Esophagus muscularis mucosa (tissue), 4 donors: Measurements from ENCODE around the gene TTC6. TPM values are rescaled to one million over a fixed set of nuclear protein-coding genes. Genes with fewer than 3 reads are reported as not detected.

Source experiments
- DNase-seq: peaks from one replicate; pipeline ENCODE4 v3.0.0-alpha.2; 2017; ENCODE audit errors: extremely low spot score
- H3K27ac ChIP-seq, 4 donors: fragments of 200-600 bp; sonication (generic); replicated peaks in 1 of 4; 1 replicate in 3 of 4; 2 replicates in 1 of 4; pipeline ENCODE4 v1.5.1; 2016 to 2019; ENCODE audit warnings: mild to moderate bottlenecking in 1 of 4
- H3K27me3 ChIP-seq, 4 donors: fragments of 200-600 bp; sonication (generic); one replicate each; pipeline versions ENCODE4 v1.5.1 to v1.6.0; 2016 to 2019
- H3K36me3 ChIP-seq, 4 donors: fragments of 200-600 bp; sonication (generic); one replicate each; pipeline ENCODE4 v1.5.1; 2016 to 2019
- H3K4me1 ChIP-seq, 4 donors: fragments of 200-600 bp; sonication (generic); one replicate each; pipeline ENCODE4 v1.5.1; 2016 to 2019
- H3K4me3 ChIP-seq, 4 donors: fragments of 200-600 bp; sonication (generic); 1 replicate in 2 of 4; 2 replicates in 2 of 4; pipeline ENCODE4 v1.5.1; 2016 to 2019; ENCODE audit warnings: mild to moderate bottlenecking in 4 of 4, moderate library complexity in 1 of 4
- H3K9me3 ChIP-seq, 4 donors: fragments of 200-600 bp; sonication (generic); 1 replicate in 3 of 4; 2 replicates in 1 of 4; pipeline ENCODE4 v1.5.1; 2016 to 2019
- CTCF ChIP-seq, 3 experiments: fragments of 200-600 bp in 2 of 3; fragments of 450-650 bp in 1 of 3; sonication (generic) in 2 of 3; IDR thresholded peaks; one replicate each; pipeline ENCODE4 v1.5.1; 2017 to 2019; ENCODE audit warnings: antibody characterized with exemption in 3 of 3, mild to moderate bottlenecking in 2 of 3, moderate library complexity in 1 of 3
- EP300 ChIP-seq: sonication (generic); formaldehyde crosslinking; IDR thresholded peaks from one replicate; pipeline ENCODE4 v1.6.1; 2017; ENCODE audit warnings: antibody characterized with exemption
- POLR2A ChIP-seq: fragments of 450-650 bp; IDR thresholded peaks from one replicate; pipeline ENCODE4 v1.6.1; 2017; ENCODE audit warnings: antibody characterized with exemption, moderate library complexity, mild to moderate bottlenecking, low read depth
- POLR2AphosphoS5 ChIP-seq, 2 donors: sonication (generic); formaldehyde crosslinking; IDR thresholded peaks; one replicate each; pipeline ENCODE4 v1.6.1; 2017; ENCODE audit warnings: antibody characterized with exemption in 2 of 2
- WGBS: methylation state at CpG from one replicate; pipeline ENCODE4 v1.1.5; 2018; 5-methylcytosine and 5-hydroxymethylcytosine counted together
- intact Hi-C: fragments of 100-400 bp; cut with DNase I; formaldehyde crosslinking; loops from one replicate; pipeline ENCODE4 v1.15.1; 2023
- total RNA-seq, 4 donors: library from RNA; depleted of rRNA; stranded (reverse); fragments of >200 nt; gene quantifications; one replicate each; pipeline versions ENCODE4 v1.1.0 to v1.2.1, GENCODE V29; 2016

TTC6 gene
- total RNA-seq, 4 donors from 2014 or later = not detected

- intact Hi-C loops = no loop called here
- Histone ChIP-seq H3K36me3 (no peaks in the 10 kb centered on the region), H3K27ac (no peak overlapping the region), H3K4me3 (no peak overlapping the region), H3K9me3 (peaks cover 0 to 4% (median 0%) of the 10 kb centered on the region in 4 donors), H3K27me3 (peaks cover 0 to 85% (median 21%) of the 10 kb centered on the region in 4 donors), H3K4me1 (peaks cover 0 to 4% (median 4%) of the 10 kb centered on the region in 4 donors)
- DNase-seq = no peak
- no peak for TF ChIP-seq CTCF (IDR thresholded peaks at IDR 0.05)
These were observed 11.2 kb downstream of the TTC6 start for GRCh38 chr14:37606678-37607077.

- 81% methylated on average over 3 of the region's 3 CpGs for WGBS
- intact Hi-C loops = no loop called here
- no peaks in the 10 kb centered on the region for H3K36me3 ChIP-seq
- no peak for DNase-seq
- no peak overlapping the region for H3K4me3 ChIP-seq
- peaks cover 0 to 11% (median 4%) of the 10 kb centered on the region in 4 donors for H3K9me3 ChIP-seq
- H3K27ac ChIP-seq = no peak overlapping the region
- TF ChIP-seq EP300 (no peak), POLR2AphosphoS5 (IDR thresholded peaks at IDR 0.05) (no peak), CTCF (IDR thresholded peaks at IDR 0.05) (no peak), POLR2A (no peak)
- H3K4me1 ChIP-seq = peaks cover 0 to 4% (median 4%) of the 10 kb centered on the region in 4 donors
- H3K27me3 ChIP-seq = peaks cover 0 to 78% (median 8%) of the 10 kb centered on the region in 4 donors
These were observed 13.2 kb downstream of the TTC6 start for GRCh38 chr14:37608649-37609048.

DNA sequence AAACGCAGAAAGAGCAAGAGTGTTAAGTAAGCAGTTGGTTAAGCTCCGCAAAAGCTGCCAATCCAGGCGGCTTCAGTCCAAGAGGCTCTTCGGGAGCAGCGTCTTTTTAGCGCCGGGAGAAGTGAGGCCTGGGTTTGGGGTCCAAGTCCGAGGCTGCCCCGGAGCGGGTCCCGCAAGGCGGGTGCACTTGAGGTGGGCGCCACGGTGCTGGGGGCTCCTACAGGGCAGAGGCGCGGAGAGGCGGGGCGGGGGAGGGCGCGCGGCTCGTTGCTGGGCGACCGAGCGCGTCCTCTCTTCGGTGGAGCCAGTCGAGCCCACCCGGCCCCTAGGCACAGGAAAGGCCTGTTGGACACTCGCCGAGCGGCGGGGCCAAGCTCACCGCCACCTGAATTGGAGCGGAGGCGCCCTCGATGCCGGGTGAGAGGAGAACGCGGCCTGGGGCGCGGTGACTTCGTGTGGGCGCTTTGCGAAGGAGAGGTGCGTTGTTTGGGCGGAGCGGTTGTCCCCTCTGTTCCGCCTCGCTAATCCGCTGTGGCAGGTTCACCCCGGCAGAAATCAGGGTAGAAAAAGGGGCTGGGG lies 15.6 kb downstream of the TTC6 start:
- no peak for TF ChIP-seq POLR2AphosphoS5 (IDR thresholded peaks at IDR 0.05)
- no peak for TF ChIP-seq CTCF (IDR thresholded peaks at IDR 0.05)
- TF ChIP-seq POLR2A = no peak
- no peak for TF ChIP-seq EP300
- peaks cover 0 to 57% (median 4%) of the 10 kb centered on the region in 4 donors for H3K27me3 ChIP-seq

GRCh38 chr14:37615582-37616289 lies 20.3 kb downstream of the TTC6 start:
- no peak for DNase-seq
- 84% methylated on average over 3 of the region's 3 CpGs for WGBS

More for the DNA sequence above, 15.6 kb downstream of the TTC6 start:
- Histone ChIP-seq H3K27ac (no peak overlapping the region), H3K4me3 (no peak overlapping the region), H3K4me1 (peaks cover 0 to 4% (median 4%) of the 10 kb centered on the region in 4 donors), H3K36me3 (no peaks in the 10 kb centered on the region), H3K9me3 (peaks cover 0 to 31% (median 21%) of the 10 kb centered on the region in 4 donors)
- intact Hi-C loops = no loop called here
- 18% methylated on average over 5 of the region's 52 CpGs for WGBS
- no peak for DNase-seq

More at GRCh38 chr14:37615582-37616289, 20.3 kb downstream of the TTC6 start:
- TF ChIP-seq POLR2AphosphoS5 (IDR thresholded peaks at IDR 0.05) = no peak
- no peak for TF ChIP-seq POLR2A
- no peak for TF ChIP-seq EP300
- TF ChIP-seq CTCF (IDR thresholded peaks at IDR 0.05) = no peak
- Histone ChIP-seq H3K9me3 (peaks cover 0 to 36% (median 23%) of the 10 kb centered on the region in 4 donors), H3K4me1 (peaks cover 0 to 4% (median 4%) of the 10 kb centered on the region in 4 donors), H3K27me3 (peaks cover 0 to 25% (median 4%) of the 10 kb centered on the region in 4 donors), H3K4me3 (no peak overlapping the region), H3K27ac (no peak overlapping the region), H3K36me3 (no peaks in the 10 kb centered on the region)
- intact Hi-C loops = no loop called here
